Right lobe of liver (tissue), 6 donors: Measurements from ENCODE around the gene GRIN2A. TPM values are rescaled to one million over a fixed set of nuclear protein-coding genes. Genes with fewer than 3 reads are reported as not detected.

ENCODE experiments used
- ATAC-seq, 4 donors: fragments of 200-7000 bp; cut with Tn5 transposase; one replicate each; pipeline ENCODE4 v1.9.1; 2020; ENCODE audit warnings: mild to moderate bottlenecking in 4 of 4, moderate library complexity in 4 of 4
- DNase-seq, 3 donors: peaks; one replicate each; pipeline ENCODE4 v3.0.0-alpha.2; 2020
- H3K27ac ChIP-seq, 3 donors: fragments of 200-600 bp; one replicate each; pipeline ENCODE4 v1.8.0; 2022
- H3K27me3 ChIP-seq, 2 donors: fragments of 200-600 bp; one replicate each; pipeline ENCODE4 v1.8.0; 2022
- H3K36me3 ChIP-seq, 4 donors: fragments of 200-600 bp; sonication (generic) in 1 of 4; one replicate each; pipeline versions ENCODE4 v1.5.1 to v1.8.0; 2017 to 2022; ENCODE audit warnings: control low read depth in 1 of 4
- H3K4me1 ChIP-seq, 4 donors: fragments of 200-600 bp; sonication (generic) in 1 of 4; one replicate each; pipeline versions ENCODE4 v1.5.1 to v1.8.0; 2017 to 2022; ENCODE audit warnings: control low read depth in 1 of 4
- H3K4me3 ChIP-seq, 3 donors: fragments of 200-600 bp; one replicate each; pipeline ENCODE4 v1.8.0; 2022
- H3K9me3 ChIP-seq, 4 donors: fragments of 200-600 bp; sonication (generic) in 1 of 4; one replicate each; pipeline versions ENCODE4 v1.5.1 to v1.8.0; 2017 to 2022; ENCODE audit warnings: control low read depth in 1 of 4
- CTCF ChIP-seq, 4 donors: fragments of 200-600 bp in 3 of 4; fragments of 450-650 bp in 1 of 4; IDR thresholded peaks; one replicate each; pipeline versions ENCODE4 v1.5.1 to v1.8.0; 2016 to 2022; ENCODE audit warnings: antibody characterized with exemption in 4 of 4, mild to moderate bottlenecking in 2 of 4
- POLR2A ChIP-seq: fragments of 450-650 bp; IDR thresholded peaks from one replicate; pipeline ENCODE4 v1.6.1; 2017; ENCODE audit warnings: antibody characterized with exemption, mild to moderate bottlenecking
- WGBS: methylation state at CpG from one replicate; pipeline ENCODE4 v1.1.6; 2018; ENCODE audit warnings: low coverage, low lambda C conversion rate; ENCODE audit not compliant: insufficient coverage; ENCODE audit errors: missing lambda C conversion rate; 5-methylcytosine and 5-hydroxymethylcytosine counted together
- intact Hi-C, 2 donors: fragments of 100-400 bp; cut with DNase I; formaldehyde crosslinking; loops; one replicate each; pipeline versions ENCODE4 v1.11.2 to v1.14.1; 2022
- total RNA-seq, 6 experiments: library from RNA; depleted of rRNA in 2 of 6; stranded (reverse); fragments of >200 nt in 2 of 6; fragmentation: NEBNext Ultra II Directional in 3 of 6; extraction: Animal tissue kit (Norgen Biotek cat#: 25700) in 3 of 6; gene quantifications; one replicate each; pipeline versions ENCODE4 v1.1.0 to v1.2.4, GENCODE V29; 2016 to 2023
- donor health status: DM: no; HTN: yes; CAD: no.
- donor health status: DM: no; HTN: no; CAD: no.
- donor health status: DM: no; HTN: no; CAD: no.
- donor health status: DM: no; HTN: yes; CAD: no.
- donor health status: DM: no; HTN: yes; CAD: no.

GRIN2A gene
- total RNA-seq, 6 experiments from 2014 or later = not detected

- no peak for DNase-seq
- TF ChIP-seq POLR2A = no peak
- no peak for TF ChIP-seq CTCF (IDR thresholded peaks at IDR 0.05)
- Histone ChIP-seq H3K4me1 (no peaks in the 10 kb centered on the region), H3K4me3 (no peak overlapping the region), H3K27ac (no peak overlapping the region), H3K9me3 (no peaks in the 10 kb centered on the region), H3K36me3 (no peaks in the 10 kb centered on the region), H3K27me3 (no peaks in the 10 kb centered on the region)
- 100% methylated on average over 3 of the region's 7 CpGs for WGBS
- intact Hi-C loops = no loop called here
- ATAC-seq = no peak
Measured at GRCh38 chr16:10113248-10113647, 69.0 kb downstream of the GRIN2A start.

GRCh38 chr16:10112021-10112420 lies 70.2 kb downstream of the GRIN2A start:
- WGBS = 100% methylated on average over 2 of the region's 5 CpGs
- intact Hi-C loops = no loop called here
- ATAC-seq = no peak
- H3K36me3 ChIP-seq = no peaks in the 10 kb centered on the region
- no peak overlapping the region for H3K27ac ChIP-seq
- no peaks in the 10 kb centered on the region for H3K9me3 ChIP-seq
- H3K4me1 ChIP-seq = no peaks in the 10 kb centered on the region
- no peak overlapping the region for H3K4me3 ChIP-seq
- no peak for TF ChIP-seq POLR2A
- TF ChIP-seq CTCF (IDR thresholded peaks at IDR 0.05) = no peak
- DNase-seq = no peak
- H3K27me3 ChIP-seq = no peaks in the 10 kb centered on the region

- WGBS = no CpG with 5 or more reads among the region's 26 CpGs
- DNase-seq (no peak), ATAC-seq (no peak)
- Histone ChIP-seq H3K27me3 (no peaks in the 10 kb centered on the region), H3K4me1 (no peaks in the 10 kb centered on the region), H3K9me3 (no peaks in the 10 kb centered on the region), H3K4me3 (no peak overlapping the region), H3K36me3 (no peaks in the 10 kb centered on the region), H3K27ac (no peak overlapping the region)
- TF ChIP-seq CTCF (IDR thresholded peaks at IDR 0.05) (no peak), POLR2A (no peak)
- intact Hi-C loops = no loop called here
Measured at GRCh38 chr16:10111156-10111761, 71.0 kb downstream of the GRIN2A start.

- Histone ChIP-seq H3K4me3 (no peak overlapping the region), H3K27me3 (no peaks in the 10 kb centered on the region), H3K4me1 (no peaks in the 10 kb centered on the region), H3K27ac (no peak overlapping the region), H3K9me3 (no peaks in the 10 kb centered on the region), H3K36me3 (no peaks in the 10 kb centered on the region)
- 35% methylated on average over 4 of the region's 4 CpGs for WGBS
- no peak for ATAC-seq
- intact Hi-C loops = no loop called here
- TF ChIP-seq CTCF (IDR thresholded peaks at IDR 0.05) (no peak), POLR2A (no peak)
- no peak for DNase-seq
Measured at GRCh38 chr16:10110552-10110951, 71.7 kb downstream of the GRIN2A start.

- DNase-seq (no peak), ATAC-seq (no peak)
- Histone ChIP-seq H3K4me1 (no peaks in the 10 kb centered on the region), H3K27me3 (no peaks in the 10 kb centered on the region), H3K9me3 (no peaks in the 10 kb centered on the region), H3K27ac (no peak overlapping the region), H3K4me3 (no peak overlapping the region), H3K36me3 (no peaks in the 10 kb centered on the region)
- 83% methylated on average over 1 of the region's 1 CpG for WGBS
- intact Hi-C loops = no loop called here
- no peak for TF ChIP-seq CTCF (IDR thresholded peaks at IDR 0.05)
Measured at GRCh38 chr16:10107081-10107480, 75.1 kb downstream of the GRIN2A start.
